GM18951 (cell line): ENCODE data around the gene INSR.
"Not testable (repeated sequence)": the region's sequence is repeated elsewhere in the genome, so short reads cannot be mapped to it uniquely, and the experiment has no call there.

ENCODE experiments used
- POLR2A ChIP-seq: IDR thresholded peaks from 4 replicates; pipeline ENCODE4 v1.6.1; 2011; ENCODE audit warnings: mild to moderate bottlenecking; ENCODE audit not compliant: insufficient read length, insufficient read depth; ENCODE audit errors: extremely low read depth
- in situ Hi-C: fragments of 300-500 bp; cut with MboI; formaldehyde crosslinking; loops from one replicate; pipeline ENCODE4 v1.12.0; 2022; ENCODE audit warnings: low sequenced_read_pairs, mixed read lengths, inconsistent platforms; ENCODE audit not compliant: unreplicated experiment

INSR gene

DNA sequence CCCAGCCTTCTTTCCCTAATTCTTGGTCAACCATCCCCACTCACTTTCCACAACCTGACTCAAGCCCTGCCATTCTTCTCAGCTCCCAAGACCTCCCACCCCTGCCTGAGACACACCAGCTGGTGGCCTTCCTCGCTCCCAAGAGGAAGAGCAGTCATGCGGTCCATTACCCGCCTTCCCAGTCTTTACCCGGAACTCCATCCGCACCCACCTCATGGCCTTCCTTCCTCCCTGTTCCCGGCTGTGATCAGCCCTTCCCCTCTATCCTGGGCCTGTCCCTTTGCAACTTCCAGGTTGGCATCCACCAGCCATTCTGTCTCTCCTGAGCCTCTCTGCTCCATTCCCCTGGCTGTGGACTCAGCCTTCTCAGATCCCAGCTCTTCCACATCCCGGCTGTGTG, 18.6 kb upstream of the INSR start:
- in situ Hi-C loops = no loop called here
- TF ChIP-seq POLR2A = no peak

DNA sequence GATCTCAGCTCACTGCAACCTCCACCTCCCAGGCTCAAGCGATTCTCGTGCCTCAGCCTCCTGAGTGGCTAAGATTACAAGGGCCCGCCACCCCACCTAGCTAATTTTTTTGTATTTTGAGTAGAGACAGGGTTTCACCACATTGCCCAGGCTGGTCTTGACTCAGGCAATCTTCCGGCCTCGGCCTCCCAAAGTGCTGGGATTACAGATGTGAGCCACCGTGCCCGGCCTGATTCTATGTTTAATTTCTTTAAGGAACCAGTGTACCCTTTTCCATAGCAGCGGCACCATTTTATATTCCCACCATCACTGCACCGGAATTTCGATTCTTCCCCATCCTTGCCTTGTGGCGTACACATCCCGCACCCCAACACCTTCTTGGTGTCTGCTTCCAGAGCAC, 17.7 kb upstream of the INSR start:
- in situ Hi-C loops = no loop called here
- TF ChIP-seq POLR2A = no peak

DNA sequence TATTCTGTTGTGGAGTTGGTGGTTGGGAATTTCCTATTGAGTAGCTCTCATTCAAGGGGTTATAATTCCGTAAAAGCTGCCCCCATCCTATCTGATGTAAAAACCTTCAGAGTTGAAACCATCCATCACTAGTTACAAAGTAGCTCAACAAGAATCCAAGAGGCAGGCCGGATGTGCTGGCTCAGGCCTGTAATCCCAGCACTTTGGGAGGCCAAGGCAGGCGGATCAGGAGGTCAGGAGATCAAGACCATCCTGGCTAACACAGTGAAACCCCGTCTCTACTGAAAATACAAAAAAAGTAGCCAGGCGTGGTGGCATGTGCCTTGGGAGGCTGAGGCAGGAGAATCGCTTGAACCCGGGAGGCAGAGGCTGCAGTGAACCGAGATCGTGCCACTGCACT, 14.1 kb upstream of the INSR start:
- in situ Hi-C loops = not testable (repeated sequence)

DNA sequence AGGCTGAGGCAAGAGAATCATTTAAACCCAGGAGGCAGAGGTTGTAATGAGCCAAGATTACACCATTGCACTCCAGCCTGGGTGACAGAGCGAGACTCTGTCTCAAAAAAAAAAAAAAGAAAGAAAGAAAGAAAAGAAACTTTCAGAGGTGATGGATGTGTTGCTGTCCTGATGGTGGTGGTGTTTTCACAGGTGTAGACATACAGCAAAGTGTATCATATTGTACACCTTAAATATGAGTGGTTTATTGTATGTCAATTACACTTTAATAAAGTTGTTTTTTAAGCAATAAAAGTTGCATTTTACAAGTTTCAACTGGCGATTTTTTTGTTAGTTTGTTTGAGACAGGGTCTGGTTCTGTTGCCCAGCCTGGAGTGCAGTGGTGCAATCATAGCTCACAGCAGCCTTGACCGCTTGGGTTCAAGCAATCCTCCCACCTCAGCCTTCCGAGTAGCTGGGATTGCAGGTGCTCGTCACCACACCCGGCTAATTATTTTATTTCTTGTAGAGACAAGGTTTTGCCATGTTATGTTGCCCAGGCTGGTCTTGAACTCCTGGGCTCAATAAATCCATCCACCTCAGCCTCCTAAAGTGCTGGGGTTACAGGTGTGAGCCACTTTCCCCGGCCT, 13.5 kb upstream of the INSR start:
- in situ Hi-C loops = no loop called here
- TF ChIP-seq POLR2A = no peak

DNA sequence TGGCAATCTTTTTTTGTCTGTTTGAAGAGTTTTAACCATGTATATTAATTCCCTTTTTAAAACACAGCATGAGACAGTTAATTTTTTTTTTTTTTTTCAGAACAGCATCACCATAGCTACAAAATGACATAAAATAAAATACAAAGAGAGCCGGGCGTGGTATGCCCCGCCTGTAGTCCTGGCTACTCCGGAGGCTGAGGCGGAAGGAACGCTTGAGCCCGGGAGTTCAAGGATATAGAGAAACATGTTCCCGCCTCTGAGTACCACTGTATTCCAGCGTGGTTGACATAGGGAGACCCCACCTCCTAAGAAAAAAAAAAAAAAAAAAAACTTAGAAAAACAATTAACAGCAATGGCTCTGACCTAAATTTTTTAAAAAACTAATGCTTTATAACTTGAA, 10.0 kb upstream of the INSR start:
- in situ Hi-C loops = no loop called here
- TF ChIP-seq POLR2A = no peak

DNA sequence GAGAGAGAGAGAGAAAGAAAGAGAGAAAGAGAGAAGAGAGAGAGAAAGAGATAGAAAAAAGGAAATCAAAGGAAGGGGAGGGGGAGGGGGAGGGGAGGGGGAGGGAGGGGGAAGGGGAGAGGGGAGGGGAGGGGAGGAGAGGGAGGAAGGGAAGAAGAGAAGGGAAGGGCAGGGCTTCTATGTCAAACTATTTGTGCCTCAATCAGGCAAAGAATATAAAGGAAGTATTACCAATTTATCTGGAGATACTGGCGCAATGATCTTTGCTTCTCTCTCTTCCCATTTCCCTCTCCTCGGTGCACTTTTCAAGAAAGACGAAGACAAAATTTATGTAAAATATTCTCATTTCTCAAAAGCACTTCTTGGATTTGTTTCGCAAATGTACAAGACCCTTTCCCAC, 9.3 kb upstream of the INSR start:
- in situ Hi-C loops = no loop called here
- no peak for TF ChIP-seq POLR2A

DNA sequence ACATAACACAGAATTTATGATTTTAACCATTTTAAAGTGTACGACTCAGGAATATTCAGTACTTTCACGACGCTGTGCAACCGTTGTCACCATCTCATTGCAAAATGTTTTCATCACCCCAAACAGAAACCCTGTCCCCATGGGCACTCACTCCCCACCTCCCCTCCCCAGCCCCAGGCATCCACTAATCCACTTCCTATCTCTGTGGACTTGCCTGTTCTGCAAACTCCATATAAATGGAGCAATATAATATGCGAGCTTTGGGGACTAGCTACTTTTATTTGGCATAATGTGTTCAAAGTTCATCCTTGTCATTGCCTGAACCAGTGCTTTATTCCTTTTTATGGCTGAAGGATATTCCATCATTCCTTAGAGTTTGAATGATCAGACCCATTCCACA, 7.3 kb upstream of the INSR start:
- no peak for TF ChIP-seq POLR2A
- in situ Hi-C loops = no loop called here

DNA sequence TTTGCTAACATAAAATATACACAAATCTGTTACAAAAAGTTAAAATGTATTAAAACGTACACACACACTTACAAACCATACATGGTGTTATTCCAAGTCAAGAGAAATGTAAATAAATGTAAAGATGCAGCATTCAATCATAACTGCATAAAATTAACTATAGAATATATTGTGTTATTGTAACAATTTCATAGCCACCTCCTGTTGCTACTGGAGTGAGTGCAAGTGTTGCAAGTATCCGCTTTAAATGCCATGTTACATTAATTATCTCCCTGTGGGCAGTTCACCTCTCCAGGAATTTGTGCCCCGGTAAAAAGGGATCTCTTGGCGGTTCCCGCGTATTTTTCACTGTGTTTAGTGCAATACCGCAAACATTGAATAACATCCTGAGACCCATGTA, 3.5 kb upstream of the INSR start:
- TF ChIP-seq POLR2A = no peak
- in situ Hi-C loops = no loop called here

DNA sequence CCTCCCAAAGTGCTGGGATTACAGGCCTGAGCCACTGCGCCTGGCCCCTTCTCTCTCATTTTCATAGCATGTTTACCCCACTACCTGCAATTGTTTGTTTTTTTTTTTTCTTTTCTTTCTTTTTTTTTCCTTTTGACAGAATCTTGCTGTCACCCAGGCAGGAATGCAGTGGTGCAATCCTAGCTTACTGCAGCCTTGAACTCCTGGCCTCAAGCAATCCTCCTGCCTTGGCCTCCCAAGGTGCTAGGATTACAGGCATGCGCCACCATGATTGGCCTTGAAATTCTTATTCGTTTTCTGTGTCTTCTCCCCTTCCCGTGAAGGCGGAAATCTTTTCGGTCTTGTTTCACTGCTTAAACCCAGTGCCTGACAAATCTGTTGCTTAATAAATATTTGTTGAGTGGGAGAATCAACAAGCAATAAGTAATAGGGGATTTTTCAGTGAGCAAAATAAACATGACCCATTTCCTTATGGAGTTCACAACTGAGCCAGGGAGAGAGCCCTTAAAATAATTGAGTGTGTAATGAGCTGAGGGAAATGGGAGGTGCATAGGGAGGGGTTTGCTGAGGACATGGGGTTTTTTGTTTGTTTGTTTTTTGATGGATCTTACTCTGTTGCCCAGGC, 1.8 kb upstream of the INSR start:
- in situ Hi-C loops = no loop called here
- TF ChIP-seq POLR2A = no peak

DNA sequence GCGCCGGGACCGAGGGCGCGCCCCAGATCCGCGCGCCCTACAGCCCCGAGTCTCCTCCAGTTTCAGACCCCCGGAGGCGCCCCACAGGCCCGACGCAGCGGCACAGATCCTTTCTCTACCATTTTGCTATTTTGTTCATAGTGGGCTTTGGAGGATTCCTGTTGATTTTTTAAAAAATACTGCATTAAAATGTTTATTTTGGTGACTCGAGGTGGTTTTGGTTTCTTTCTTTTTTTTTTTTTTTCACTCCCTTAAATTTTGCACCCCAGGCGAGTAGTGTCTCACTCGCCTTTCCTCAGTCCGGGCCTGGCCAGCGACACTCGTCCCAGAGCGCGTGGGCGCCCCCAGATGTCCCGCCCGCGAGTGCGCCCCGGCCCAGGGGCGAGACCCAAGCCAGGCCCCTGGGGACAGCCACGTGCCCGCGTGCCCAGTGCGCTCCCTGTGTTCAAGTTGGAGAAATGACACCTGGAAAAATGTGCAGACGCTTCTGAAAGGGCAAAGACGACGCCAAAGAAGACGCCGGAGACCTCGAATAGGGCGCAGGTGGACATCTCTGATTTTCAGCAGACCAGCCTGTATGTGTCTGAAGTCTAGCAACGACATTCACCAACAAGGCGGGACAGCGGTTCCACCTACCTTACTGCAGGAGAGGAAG, 471 bp upstream of the INSR start:
- TF ChIP-seq POLR2A = peak; percentile 43
- in situ Hi-C loops = no loop called here

DNA sequence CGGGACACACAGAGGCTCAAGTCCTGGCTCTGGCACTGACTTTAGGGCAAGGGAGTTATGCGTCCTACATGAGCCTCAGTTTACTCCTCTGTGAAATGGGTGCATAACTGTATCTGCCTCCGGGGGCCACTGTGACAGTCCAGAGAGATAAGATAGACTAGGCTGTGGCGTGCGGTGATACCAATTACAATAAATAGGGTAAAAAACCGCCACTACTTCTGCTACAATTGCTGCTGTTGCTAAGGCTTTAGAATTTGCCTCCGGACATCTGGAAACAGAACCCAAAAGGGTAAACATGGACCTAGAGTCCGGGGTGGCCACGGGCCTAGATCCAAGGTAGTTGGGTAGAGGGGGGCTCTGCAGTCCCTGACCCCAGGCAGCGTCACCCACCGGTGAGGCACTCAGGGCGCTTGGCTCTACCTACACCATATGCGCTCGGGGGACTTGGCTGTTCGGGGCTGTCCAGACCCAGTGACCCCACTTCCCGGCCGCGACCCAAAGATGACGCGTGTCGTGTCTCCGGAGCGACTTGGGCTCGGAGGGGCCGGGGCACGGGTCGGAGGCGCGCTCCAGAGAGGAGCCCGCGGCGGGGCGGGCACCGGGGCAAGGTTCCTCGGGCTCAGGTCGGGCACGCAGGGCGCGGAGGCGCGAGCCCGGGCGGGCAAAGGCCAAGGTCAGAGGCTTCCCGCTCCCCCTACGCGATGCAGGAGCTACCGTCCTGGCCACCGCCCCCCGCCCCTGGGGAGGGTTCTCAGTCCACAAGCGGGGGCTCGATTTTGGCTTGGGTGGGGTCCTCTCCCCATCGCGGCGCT, 1.1 kb downstream of the INSR start:
- in situ Hi-C loops = no loop called here
- TF ChIP-seq POLR2A = no peak

DNA sequence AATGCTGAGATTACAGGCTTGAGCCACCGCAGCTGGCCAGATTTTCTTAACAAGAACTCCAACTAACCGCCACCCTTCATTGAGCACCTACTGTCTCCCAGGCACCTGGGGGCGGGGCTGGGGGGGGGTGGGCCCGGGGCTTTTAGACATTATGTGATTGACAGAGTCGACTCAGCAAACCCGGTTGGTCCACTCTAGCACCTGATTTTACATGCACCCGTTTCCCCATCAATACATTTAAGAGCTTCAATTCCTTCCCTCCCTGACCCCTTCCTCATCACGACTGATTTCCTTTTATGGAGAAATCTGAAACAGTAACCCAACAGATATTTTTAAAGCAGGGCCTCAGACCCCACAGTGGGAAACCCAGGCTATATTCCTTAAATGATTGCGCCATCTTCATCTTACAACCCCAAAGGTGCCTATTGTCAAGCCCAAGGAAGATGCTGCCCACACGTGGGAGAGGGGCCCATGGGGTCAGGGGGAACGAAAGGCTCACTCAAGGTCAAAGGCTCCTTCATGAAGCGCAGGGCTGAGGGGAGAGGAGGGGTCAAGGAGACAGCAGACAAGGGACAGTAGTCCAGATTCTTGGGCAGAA, 1.8 kb downstream of the INSR start:
- in situ Hi-C loops = no loop called here

DNA sequence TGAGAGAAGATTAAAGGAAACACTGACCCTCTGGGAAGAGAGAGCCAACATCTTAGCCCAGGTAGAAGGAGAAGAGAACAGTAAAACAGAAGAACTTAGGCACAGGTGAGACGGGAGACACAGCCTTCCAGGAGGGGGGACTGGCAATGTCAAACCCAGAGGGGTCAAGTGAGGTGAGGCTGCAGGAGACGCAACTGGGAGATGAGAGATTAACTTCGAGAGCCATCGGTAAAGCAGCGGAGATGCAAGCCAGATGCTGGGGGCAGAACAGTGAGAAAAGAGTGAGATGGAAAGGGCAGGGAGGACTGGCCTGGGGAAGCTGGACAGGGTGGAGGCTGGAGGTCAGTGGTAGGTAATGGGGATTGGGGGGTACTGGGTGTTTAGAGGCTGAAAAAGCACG, 5.2 kb downstream of the INSR start:
- in situ Hi-C loops = no loop called here
- TF ChIP-seq POLR2A = no peak

More for the DNA sequence above, 1.8 kb downstream of the INSR start:
- TF ChIP-seq POLR2A = no peak
